ENCODE results near the gene ARL8B.

Gene ARL8B

GRCh38 chr3:5186089-5186857 lies 64.2 kb downstream of the ARL8B start:
- DNase-seq (ENCODE audit: low read depth in 2 of 2, low spot score in 1 of 2): no peak

GRCh38 chr3:5186858-5187155 lies 64.7 kb downstream of the ARL8B start:
- no peak for DNase-seq (ENCODE audit: low read depth in 2 of 2, low spot score in 1 of 2)

DNA sequence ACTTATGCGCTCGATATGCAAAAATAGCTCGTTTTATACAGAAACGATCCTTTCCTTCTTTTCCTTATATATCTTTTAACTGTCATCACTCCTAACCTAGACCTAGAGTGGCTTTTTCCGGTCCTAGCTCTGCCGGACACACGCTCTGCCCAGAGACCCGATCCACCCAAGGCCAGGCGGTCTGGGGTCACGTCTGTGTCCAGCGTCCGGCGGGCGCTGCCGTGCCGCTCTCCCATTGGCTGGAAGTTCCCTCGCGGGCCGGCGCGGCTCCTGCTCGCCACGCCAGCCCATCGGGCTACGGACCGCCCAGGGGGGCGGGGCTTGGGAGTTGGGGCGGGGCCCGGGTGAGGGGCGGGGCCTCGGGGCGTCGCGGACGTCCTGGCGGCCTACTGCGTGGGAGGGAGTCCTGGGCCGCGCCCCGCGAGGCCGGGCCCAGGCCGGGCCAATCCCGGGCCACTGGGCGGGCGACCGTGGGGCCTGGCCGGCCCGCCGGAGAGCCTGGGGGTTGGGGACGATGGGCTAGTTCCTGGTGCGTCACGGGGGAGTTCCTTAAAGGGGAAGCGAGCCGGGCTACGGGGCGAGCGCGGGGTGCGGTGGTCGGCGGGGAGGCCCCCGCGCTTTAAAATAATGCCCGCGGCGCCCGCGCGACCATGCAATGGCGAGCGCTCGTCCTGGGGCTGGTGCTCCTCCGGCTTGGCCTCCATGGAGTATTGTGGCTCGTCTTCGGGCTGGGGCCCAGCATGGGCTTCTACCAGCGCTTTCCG lies 65.2 kb downstream of the ARL8B start, which contains the start of gene EDEM1:
TSS of gene EDEM1 (plus strand) at position 552 of the 764 bp plus-strand sequence. CDS start at position 651, 99 bp downstream.
- DNase-seq (ENCODE audit: low read depth in 2 of 2, low spot score in 1 of 2): peak; percentile 85 to 86

DNA sequence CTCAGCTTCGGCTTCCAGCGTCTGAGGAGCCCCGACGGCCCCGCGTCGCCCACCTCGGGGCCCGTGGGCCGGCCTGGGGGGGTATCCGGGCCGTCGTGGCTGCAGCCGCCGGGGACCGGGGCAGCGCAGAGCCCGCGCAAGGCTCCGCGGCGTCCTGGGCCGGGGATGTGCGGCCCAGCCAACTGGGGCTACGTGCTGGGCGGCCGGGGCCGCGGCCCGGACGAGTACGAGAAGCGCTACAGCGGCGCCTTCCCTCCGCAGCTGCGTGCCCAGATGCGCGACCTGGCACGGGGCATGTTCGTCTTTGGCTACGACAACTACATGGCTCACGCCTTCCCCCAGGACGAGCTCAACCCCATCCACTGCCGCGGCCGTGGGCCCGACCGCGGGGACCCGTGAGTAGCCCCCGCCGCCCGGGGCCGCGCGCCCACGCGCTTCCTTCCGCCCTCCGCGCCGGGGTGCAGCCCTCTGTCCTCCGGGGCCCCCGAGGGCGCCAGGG lies 65.9 kb downstream of the ARL8B start:
- peak in 1 of 2 donors; percentile 29 for DNase-seq (ENCODE audit: low read depth in 2 of 2, low spot score in 1 of 2)

GRCh38 chr3:5188419-5189221 lies 66.5 kb downstream of the ARL8B start:
- DNase-seq (ENCODE audit: low read depth in 2 of 2, low spot score in 1 of 2): peak; percentile 12 to 25

GRCh38 chr3:5190147-5190791 lies 68.2 kb downstream of the ARL8B start:
- DNase-seq (ENCODE audit: low read depth in 2 of 2, low spot score in 1 of 2): no peak

DNA sequence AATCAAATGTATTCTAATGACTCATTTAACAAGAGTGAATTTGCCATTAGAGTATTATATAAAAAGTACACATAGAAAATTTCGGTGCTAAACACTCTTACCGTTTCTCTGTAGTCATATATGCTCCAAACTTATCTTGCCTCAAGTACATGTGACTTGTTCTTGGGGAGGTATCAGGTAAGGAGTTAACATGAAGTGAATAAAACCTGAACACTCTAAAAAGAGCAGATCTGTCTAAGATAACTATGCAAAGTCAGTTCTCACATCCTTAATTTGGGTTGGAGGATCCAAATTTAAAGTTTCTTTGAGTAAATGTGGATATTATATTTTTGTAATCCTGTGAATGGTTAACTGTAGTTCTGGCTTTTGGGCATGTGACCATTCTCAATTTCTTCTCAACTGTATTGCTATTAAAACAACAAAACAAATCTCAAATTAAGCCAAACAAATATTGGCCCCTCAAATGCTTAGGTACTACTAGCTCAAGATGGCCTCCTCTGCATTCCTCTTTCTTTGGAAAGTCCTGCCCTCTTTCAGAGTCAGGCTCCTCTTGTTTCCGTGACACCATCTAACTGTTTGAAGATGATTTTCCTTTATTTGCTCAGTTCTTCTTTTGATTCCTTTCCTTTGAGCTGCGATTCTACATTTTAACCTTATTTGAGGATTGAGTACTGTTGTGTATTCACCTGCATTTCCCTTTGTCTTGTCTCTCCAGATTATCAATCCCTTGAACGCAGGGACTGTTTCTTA lies 69.6 kb downstream of the ARL8B start:
- no peak for DNase-seq (ENCODE audit: low read depth in 2 of 2, low spot score in 1 of 2)

- no peak for DNase-seq (ENCODE audit: low read depth in 2 of 2, low spot score in 1 of 2)
Measured at GRCh38 chr3:5192571-5193365, 70.7 kb downstream of the ARL8B start.

DNA sequence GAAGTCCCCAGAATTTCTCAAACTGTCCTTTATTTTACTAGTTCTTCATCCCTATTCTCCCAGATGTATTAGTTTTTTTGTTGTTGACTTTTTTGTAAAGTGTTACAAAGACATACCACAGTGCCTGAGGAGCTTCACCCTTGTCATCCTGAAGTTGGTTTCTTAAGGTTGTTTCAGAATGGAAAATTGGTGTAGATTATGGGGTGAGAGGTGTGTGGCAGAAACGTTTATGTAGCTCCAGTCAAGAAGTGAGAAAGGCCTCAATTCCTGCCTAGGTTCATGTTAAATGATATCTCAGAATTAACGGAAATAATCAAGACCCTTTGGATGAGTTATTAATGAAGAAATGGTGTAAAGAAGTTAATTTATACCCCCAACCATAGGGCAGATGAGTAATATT lies 72.2 kb downstream of the ARL8B start:
- no peak for DNase-seq (ENCODE audit: low read depth in 2 of 2, low spot score in 1 of 2)

- DNase-seq (ENCODE audit: low read depth in 2 of 2, low spot score in 1 of 2): peak in 1 of 2 donors; percentile 15
Measured at GRCh38 chr3:5194801-5195509, 72.9 kb downstream of the ARL8B start.

DNA sequence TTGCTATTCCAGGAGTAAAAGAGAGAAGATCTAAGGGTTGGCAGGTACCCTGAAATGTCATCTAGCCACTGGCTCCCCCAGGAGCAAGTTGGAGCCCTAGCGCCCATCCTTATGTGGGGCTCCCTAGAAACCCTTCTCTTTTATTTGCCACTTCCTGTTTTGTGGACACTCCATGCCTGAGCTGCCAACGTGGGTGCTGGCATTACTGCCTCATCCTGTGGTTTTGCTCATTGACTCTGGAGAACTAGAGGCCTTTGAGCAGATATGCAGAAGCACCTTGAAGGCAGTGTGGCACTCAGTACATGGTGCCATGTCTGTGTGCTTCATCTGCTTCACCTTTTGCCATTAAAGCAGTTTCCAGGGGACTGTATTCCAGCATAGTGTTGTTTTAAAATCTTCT lies 73.5 kb downstream of the ARL8B start:
- no peak for DNase-seq (ENCODE audit: low read depth in 2 of 2, low spot score in 1 of 2)

DNA sequence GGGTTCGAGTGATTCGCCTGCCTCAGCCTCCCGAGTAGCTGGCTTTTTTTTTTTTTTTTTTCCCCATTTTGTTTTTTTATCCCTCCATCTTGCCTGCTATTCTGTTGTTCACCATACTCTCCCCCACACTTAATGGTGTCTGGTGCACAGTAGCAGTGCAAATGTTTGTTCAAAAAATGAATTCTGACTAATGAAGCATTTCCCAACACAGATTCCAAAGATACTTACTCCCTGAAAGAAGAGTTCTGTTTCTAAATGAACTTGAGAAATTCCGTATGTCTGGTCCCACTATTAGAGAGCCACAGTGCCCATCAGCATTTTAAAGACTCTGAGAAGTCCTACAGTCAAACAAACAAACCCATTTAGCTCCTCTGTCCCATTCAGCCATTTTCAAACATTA lies 74.9 kb downstream of the ARL8B start:
- DNase-seq (ENCODE audit: low read depth in 2 of 2, low spot score in 1 of 2): no peak

- DNase-seq (ENCODE audit: low read depth in 2 of 2, low spot score in 1 of 2): no peak
Measured at GRCh38 chr3:5197470-5198312, 75.6 kb downstream of the ARL8B start.

DNA sequence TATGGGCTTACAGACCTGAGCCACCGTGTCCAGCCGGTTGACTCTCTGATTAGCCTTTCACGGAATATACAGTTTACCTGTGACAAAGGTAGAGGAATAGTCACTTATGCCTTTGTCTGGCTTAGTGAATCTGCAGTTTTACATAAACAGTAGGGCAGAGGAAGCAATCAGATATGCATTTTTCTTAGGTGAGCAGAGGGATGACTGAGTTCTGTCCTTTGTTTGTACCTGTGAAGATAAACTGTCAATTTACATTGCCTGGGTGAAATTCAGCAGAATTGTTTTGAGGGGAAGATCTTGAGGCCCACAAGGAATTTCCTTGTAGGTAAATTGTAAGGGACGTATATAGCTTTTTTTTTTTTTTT lies 76.2 kb downstream of the ARL8B start:
- no peak for DNase-seq (ENCODE audit: low read depth in 2 of 2, low spot score in 1 of 2)

- DNase-seq (ENCODE audit: low read depth in 2 of 2, low spot score in 1 of 2): no peak
Measured at GRCh38 chr3:5198986-5199731, 77.1 kb downstream of the ARL8B start.

DNA sequence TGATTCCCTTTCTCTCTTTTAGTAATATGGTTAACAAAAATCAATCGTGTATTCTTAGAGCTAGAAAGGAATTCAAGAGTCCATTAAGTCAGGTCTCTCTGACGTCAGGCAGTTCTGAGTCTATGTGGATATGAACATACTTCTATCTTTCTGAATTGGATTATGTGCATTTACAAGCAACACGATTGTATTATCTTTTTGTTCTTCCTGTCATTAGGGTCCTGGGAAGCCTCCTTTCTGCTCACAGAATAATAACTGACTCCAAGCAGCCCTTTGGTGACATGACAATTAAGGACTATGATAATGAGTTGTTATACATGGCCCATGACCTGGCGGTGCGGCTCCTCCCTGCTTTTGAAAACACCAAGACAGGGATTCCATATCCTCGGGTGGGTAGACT lies 79.4 kb downstream of the ARL8B start:
- no peak for DNase-seq (ENCODE audit: low read depth in 2 of 2, low spot score in 1 of 2)

DNA sequence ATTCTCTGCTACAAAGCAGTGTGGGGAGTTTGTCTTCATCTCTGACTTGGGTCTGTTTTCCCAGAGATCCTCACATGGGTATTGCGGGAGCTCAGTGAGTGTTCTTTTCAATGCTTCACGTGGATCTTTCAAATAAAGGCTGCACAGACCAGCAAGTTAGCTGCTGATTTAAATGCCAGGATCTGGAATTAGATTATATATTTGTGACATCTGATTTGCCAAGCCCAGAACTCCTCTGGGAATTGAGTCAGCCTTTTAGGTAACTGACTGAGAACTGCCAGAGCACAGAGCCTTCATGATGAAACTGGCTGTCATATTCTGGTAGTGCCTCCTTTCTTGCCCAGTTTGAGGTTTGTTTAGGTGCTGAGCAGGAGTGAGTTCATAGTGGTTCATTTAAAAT lies 80.1 kb downstream of the ARL8B start:
- DNase-seq (ENCODE audit: low read depth in 2 of 2, low spot score in 1 of 2): no peak

Measured in stimulated activated CD8-positive, alpha-beta memory T cell treated with anti-CD3 and anti-CD28 coated beads, Interleukin-4, amount 100 ng/mL, for 4 hours (primary cell).